ENCODE results near the gene NOS1AP. TPM values are rescaled to one million over a fixed set of nuclear protein-coding genes. Genes with fewer than 3 reads are reported as not detected.

NOS1AP gene
- total RNA-seq, 1 experiment from 2014 or later = 2.6 TPM

GRCh38 chr1:162405800-162406199, 336.3 kb downstream of the NOS1AP start:
- no TSS peak for BruUV-seq (replicated peaks)
- Histone ChIP-seq H3K79me2 (ENCODE audit: low read length) (no peaks in the 10 kb centered on the region), H3K9ac (ENCODE audit: low read length) (no peak overlapping the region), H3F3A (ENCODE audit: low read length, unreplicated experiment) (no peaks in the 10 kb centered on the region), H3K27ac (ENCODE audit: low read length) (no peak overlapping the region), H4K20me1 (ENCODE audit: low read length) (no peaks in the 10 kb centered on the region), H3K4me1 (ENCODE audit: insufficient read depth, low read length) (peaks cover 20% of the 10 kb centered on the region), H3K4me3 (ENCODE audit: low read length) (no peak overlapping the region), H3K36me3 (ENCODE audit: low read depth, low read length) (no peaks in the 10 kb centered on the region), H2AFZ (ENCODE audit: low read length) (no peak overlapping the region), H3K9me2 (replicated peaks; ENCODE audit: low read length) (no peaks in the 10 kb centered on the region), H3K9me3 (ENCODE audit: low read length) (no peaks in the 10 kb centered on the region), H3K4me2 (ENCODE audit: low read length) (no peak overlapping the region), H3K27me3 (ENCODE audit: low read length) (no peaks in the 10 kb centered on the region)
- TF ChIP-seq EZH2phosphoT487 (IDR thresholded peaks at IDR 0.05; ENCODE audit: borderline replicate concordance, low read length) (no peak), EZH2 (IDR thresholded peaks at IDR 0.05; ENCODE audit: low read length, unreplicated experiment) (no peak), CTCF (conservative IDR thresholded peaks at IDR 0.05; ENCODE audit: low read depth, low read length) (no peak)
- ATAC-seq = no peak
- no peak for DNase-seq
- ChIA-PET POLR2A (ENCODE audit: unreplicated experiment) (interaction anchor here (0.6 kb wide), 1 partner anchor 13 kb away, joined by 3 read pairs; no protein-coding TSS in a partner anchor), CTCF (no interaction called here)
- intact Hi-C loops (cut with micrococcal nuclease) = no loop called here

GRCh38 chr1:162406811-162407210, 337.3 kb downstream of the NOS1AP start:
- ATAC-seq (no peak), DNase-seq (no peak)
- Histone ChIP-seq H3K9me2 (replicated peaks; ENCODE audit: low read length) (no peaks in the 10 kb centered on the region), H3K27me3 (ENCODE audit: low read length) (no peaks in the 10 kb centered on the region), H3K4me1 (ENCODE audit: insufficient read depth, low read length) (peaks cover 22% of the 10 kb centered on the region), H3F3A (ENCODE audit: low read length, unreplicated experiment) (no peaks in the 10 kb centered on the region), H3K36me3 (ENCODE audit: low read depth, low read length) (no peaks in the 10 kb centered on the region), H3K9ac (ENCODE audit: low read length) (no peak overlapping the region), H3K79me2 (ENCODE audit: low read length) (no peaks in the 10 kb centered on the region), H3K27ac (ENCODE audit: low read length) (no peak overlapping the region), H3K9me3 (ENCODE audit: low read length) (no peaks in the 10 kb centered on the region), H3K4me2 (ENCODE audit: low read length) (no peak overlapping the region), H4K20me1 (ENCODE audit: low read length) (no peaks in the 10 kb centered on the region), H3K4me3 (ENCODE audit: low read length) (no peak overlapping the region), H2AFZ (ENCODE audit: low read length) (no peak overlapping the region)
- BruUV-seq (replicated peaks) = no TSS peak
- ChIA-PET POLR2A (ENCODE audit: unreplicated experiment) (no interaction called here), CTCF (interaction anchor here (1.1 kb wide), 1 partner anchor 370 kb away, joined by 4 read pairs; no protein-coding TSS in a partner anchor)
- TF ChIP-seq EZH2phosphoT487 (IDR thresholded peaks at IDR 0.05; ENCODE audit: borderline replicate concordance, low read length) (no peak), EZH2 (IDR thresholded peaks at IDR 0.05; ENCODE audit: low read length, unreplicated experiment) (no peak), CTCF (conservative IDR thresholded peaks at IDR 0.05; ENCODE audit: low read depth, low read length) (no peak)
- intact Hi-C loops (cut with micrococcal nuclease) = no loop called here

- Histone ChIP-seq H4K20me1 (ENCODE audit: low read length) (no peaks in the 10 kb centered on the region), H3K4me3 (ENCODE audit: low read length) (no peak overlapping the region), H3K4me1 (ENCODE audit: insufficient read depth, low read length) (peaks cover 25% of the 10 kb centered on the region), H3K9me2 (replicated peaks; ENCODE audit: low read length) (no peaks in the 10 kb centered on the region), H3K27me3 (ENCODE audit: low read length) (no peaks in the 10 kb centered on the region), H3K27ac (ENCODE audit: low read length) (no peak overlapping the region), H3K36me3 (ENCODE audit: low read depth, low read length) (no peaks in the 10 kb centered on the region), H3K79me2 (ENCODE audit: low read length) (no peaks in the 10 kb centered on the region), H2AFZ (ENCODE audit: low read length) (no peak overlapping the region), H3K4me2 (ENCODE audit: low read length) (no peak overlapping the region), H3K9ac (ENCODE audit: low read length) (no peak overlapping the region), H3F3A (ENCODE audit: low read length, unreplicated experiment) (no peaks in the 10 kb centered on the region), H3K9me3 (ENCODE audit: low read length) (no peaks in the 10 kb centered on the region)
- ChIA-PET CTCF (interaction anchor here (1.1 kb wide), 1 partner anchor 370 kb away, joined by 4 read pairs; no protein-coding TSS in a partner anchor), POLR2A (ENCODE audit: unreplicated experiment) (interaction anchor here (0.6 kb wide), 1 partner anchor 11 kb away, joined by 12 read pairs; no protein-coding TSS in a partner anchor)
- intact Hi-C loops (cut with micrococcal nuclease) = no loop called here
- no peak for TF ChIP-seq EZH2 (IDR thresholded peaks at IDR 0.05; ENCODE audit: low read length, unreplicated experiment)
- TF ChIP-seq CTCF (conservative IDR thresholded peaks at IDR 0.05; ENCODE audit: low read depth, low read length) = no peak
- no peak for TF ChIP-seq EZH2phosphoT487 (IDR thresholded peaks at IDR 0.05; ENCODE audit: borderline replicate concordance, low read length)
- no TSS peak for BruUV-seq (replicated peaks)
- DNase-seq (no peak), ATAC-seq (no peak)
Measured at GRCh38 chr1:162407539-162407938, 338.0 kb downstream of the NOS1AP start.
